Adrenal gland (tissue), 12 donors: ENCODE results near the gene RER1. TPM values are rescaled to one million over a fixed set of nuclear protein-coding genes. Genes with fewer than 3 reads are reported as not detected.

Source experiments
- DNase-seq, 7 donors: peaks; one replicate each; pipeline ENCODE4 v3.0.0-alpha.2; 2019 to 2020
- H3K27ac ChIP-seq, 5 donors: fragments of 200-600 bp; sonication (generic) in 4 of 5; 1 replicate in 3 of 5; 2 replicates in 2 of 5; pipeline versions ENCODE4 v1.5.1 to v1.8.0; 2016 to 2020; ENCODE audit warnings: mild to moderate bottlenecking in 1 of 5
- H3K27me3 ChIP-seq: fragments of 200-600 bp; 2 replicates; pipeline ENCODE4 v1.8.0; 2021
- H3K36me3 ChIP-seq, 2 donors: fragments of 200-600 bp; replicated peaks in 1 of 2; 1 replicate in 1 of 2; 2 replicates in 1 of 2; pipeline versions ENCODE4 v1.5.1 to v1.8.0; 2018 to 2022
- H3K4me1 ChIP-seq, 2 donors: fragments of 200-600 bp; replicated peaks in 1 of 2; 1 replicate in 1 of 2; 2 replicates in 1 of 2; pipeline versions ENCODE4 v1.5.1 to v1.8.0; 2018 to 2021
- H3K4me3 ChIP-seq, 4 donors: fragments of 200-600 bp; sonication (generic) in 3 of 4; one replicate each; pipeline ENCODE4 v1.5.1; 2016 to 2018
- H3K9me3 ChIP-seq, 3 donors: fragments of 200-600 bp; sonication (generic) in 1 of 3; replicated peaks in 1 of 3; 1 replicate in 2 of 3; 2 replicates in 1 of 3; pipeline versions ENCODE4 v1.5.1 to v1.8.0; 2016 to 2021
- CTCF ChIP-seq, 6 experiments: fragments of 450-650 bp in 4 of 6; fragments of 200-600 bp in 2 of 6; sonication (generic) in 1 of 6; IDR thresholded peaks; 1 replicate in 5 of 6; 2 replicates in 1 of 6; pipeline versions ENCODE4 v1.5.1 to v1.8.0; 2016 to 2021; ENCODE audit warnings: antibody characterized with exemption in 6 of 6, mild to moderate bottlenecking in 2 of 6, moderate library complexity in 1 of 6
- POLR2A ChIP-seq, 2 donors: fragments of 450-650 bp; IDR thresholded peaks; one replicate each; pipeline ENCODE4 v1.6.1; 2017; ENCODE audit warnings: antibody characterized with exemption in 2 of 2, mild to moderate bottlenecking in 2 of 2, moderate library complexity in 1 of 2
- WGBS, 4 donors: extraction: QIAGEN DNeasy Blood & Tissue Kit in 2 of 4; methylation state at CpG; one replicate each; pipeline versions ENCODE4 v1.1.5 to v1.1.7; 2013 to 2017; 5-methylcytosine and 5-hydroxymethylcytosine counted together
- intact Hi-C, 2 donors: fragments of 100-400 bp; cut with DNase I; formaldehyde crosslinking; loops; one replicate each; pipeline versions ENCODE4 v1.14.1 to v1.15.0; 2022 to 2023
- polyA plus RNA-seq, 3 donors: library from polyadenylated mRNA; stranded (reverse); fragments of 200-250 nt in 2 of 3; fragments of 350-450 nt in 1 of 3; fragmentation: Illumina TruSeq in 1 of 3; extraction: RNeasy Lipid Tissue Mini Kit (QIAGEN cat#74804) in 1 of 3; gene quantifications; one replicate each; pipeline ENCODE4 v1.2.3, GENCODE V29; 2013 to 2014
- total RNA-seq, 9 donors: library from RNA; depleted of rRNA in 4 of 9; stranded (reverse); fragments of >200 nt in 4 of 9; fragments of 120-200 nt in 1 of 9; fragmentation: NEBNext Ultra II Directional in 1 of 9; extraction: Animal tissue kit (Norgen Biotek cat#: 25700) in 1 of 9; gene quantifications; one replicate each; pipeline versions ENCODE4 v1.1.0 to v1.2.4, GENCODE V29; 2013 to 2023
- donor health status: healthy with polysubstance abuse.
- donor health status: Bipolar disorder and iron deficiency.
- donor health status: DM: yes; HTN: yes; CAD: no.
- donor health status: DM: no; HTN: no; CAD: no.
- donor health status: DM: no; HTN: no; CAD: no.
- donor health status: DM: yes; HTN: yes; CAD: no.

Gene RER1
- total and polyA plus RNA-seq, 12 donors: 106 to 345 (median 167) TPM

- H3K9me3 ChIP-seq: no peaks in the 10 kb centered on the region
- intact Hi-C loops: no loop called here
- no peak for TF ChIP-seq CTCF (IDR thresholded peaks at IDR 0.05)
- TF ChIP-seq POLR2A (IDR thresholded peaks at IDR 0.05): no peak
- no peaks in the 10 kb centered on the region for H3K36me3 ChIP-seq
- peak in 1 of 7 donors; percentile 37 for DNase-seq
- no peaks in the 10 kb centered on the region for H3K4me1 ChIP-seq
- no peak overlapping the region for H3K4me3 ChIP-seq
- H3K27ac ChIP-seq: no peak overlapping the region
- WGBS, 4 donors: 49 to 78% (median 55%) methylated on average over 8 to 21 of the region's 21 CpGs
- peaks cover 21% of the 10 kb centered on the region for H3K27me3 ChIP-seq
Measured at GRCh38 chr1:2452201-2452931, 60.7 kb downstream of the RER1 start.

GRCh38 chr1:2452932-2453315, 61.3 kb downstream of the RER1 start:
- WGBS, 4 donors: 71 to 75% (median 71%) methylated on average over 7 to 19 of the region's 19 CpGs
- Histone ChIP-seq H3K27ac (no peak overlapping the region), H3K4me3 (no peak overlapping the region), H3K36me3 (no peaks in the 10 kb centered on the region), H3K4me1 (no peaks in the 10 kb centered on the region), H3K27me3 (peaks cover 21% of the 10 kb centered on the region), H3K9me3 (no peaks in the 10 kb centered on the region)
- DNase-seq: no peak
- intact Hi-C loops: no loop called here
- TF ChIP-seq CTCF (IDR thresholded peaks at IDR 0.05): no peak
- no peak for TF ChIP-seq POLR2A (IDR thresholded peaks at IDR 0.05)

GRCh38 chr1:2454227-2454626, 62.6 kb downstream of the RER1 start:
- Histone ChIP-seq H3K4me3 (no peak overlapping the region), H3K27ac (no peak overlapping the region), H3K36me3 (no peaks in the 10 kb centered on the region), H3K9me3 (no peaks in the 10 kb centered on the region), H3K27me3 (peaks cover 21% of the 10 kb centered on the region), H3K4me1 (no peaks in the 10 kb centered on the region)
- 60 to 82% (median 78%) methylated on average over 2 to 10 of the region's 10 CpGs for WGBS, 4 donors
- no peak for DNase-seq
- intact Hi-C loops: no loop called here
- no peak for TF ChIP-seq POLR2A (IDR thresholded peaks at IDR 0.05)
- TF ChIP-seq CTCF (IDR thresholded peaks at IDR 0.05): no peak

Other genes with a start within 250 kb of the RER1 start
- gene FAAP20, start 197.1 kb upstream of the RER1 start, total RNA-seq: 100 to 1,000 TPM in 1 of 9 donors, 10 to 100 TPM in 8; 26.4 to 106 (median 49.3) TPM
- gene FAAP20, start 197.1 kb upstream of the RER1 start, polyA plus RNA-seq: 100 to 1,000 TPM in 2 of 3 donors, 1 to 10 TPM in 1; 2.7 to 185 (median 160) TPM
- gene SKI, start 163.5 kb upstream of the RER1 start, total RNA-seq: 10 to 100 TPM in 8 of 9 donors, 1 to 10 TPM in 1; 4.8 to 53.6 (median 41.5) TPM
- 10 to 100 TPM in 2 of 3 donors, 1 to 10 TPM in 1; 9.4 to 21.2 (median 10.8) TPM for gene SKI, start 163.5 kb upstream of the RER1 start, polyA plus RNA-seq
- gene MORN1, start 287 bp upstream of the RER1 start, total RNA-seq: 10 to 100 TPM in 3 of 9 donors, 1 to 10 TPM in 6; 5.6 to 14.1 (median 8.9) TPM
- gene MORN1, start 287 bp upstream of the RER1 start, polyA plus RNA-seq: 10 to 100 TPM in 1 of 3 donors, 1 to 10 TPM in 2; 1.8 to 12.1 (median 5.9) TPM
- 10 to 100 TPM; 32.4 to 81.5 (median 45.6) TPM for gene PEX10, start 20.7 kb downstream of the RER1 start, total RNA-seq
- 10 to 100 TPM; 25.3 to 53.8 (median 43.8) TPM for gene PEX10, start 20.7 kb downstream of the RER1 start, polyA plus RNA-seq
- 1 to 10 TPM in 5 of 9 donors, under 1 TPM in 3, not detected in 1; 0.22 to 6.1 (median 1.7) TPM for gene PLCH2, start 84.4 kb downstream of the RER1 start, total RNA-seq
- gene PLCH2, start 84.4 kb downstream of the RER1 start, polyA plus RNA-seq: 10 to 100 TPM in 2 of 3 donors, 1 to 10 TPM in 1; 2.4 to 66.3 (median 11.4) TPM
- 10 to 100 TPM; 14.2 to 50.2 (median 30.6) TPM for gene PANK4, start 134.8 kb downstream of the RER1 start, total RNA-seq
- gene PANK4, start 134.8 kb downstream of the RER1 start, polyA plus RNA-seq: 10 to 100 TPM; 13.8 to 44.1 (median 26.2) TPM
- under 1 TPM in 1 of 9 donors, not detected in 8; 0.28 TPM for gene HES5, start 138.4 kb downstream of the RER1 start, total RNA-seq
- not detected for gene HES5, start 138.4 kb downstream of the RER1 start, polyA plus RNA-seq
- 100 to 1,000 TPM in 6 of 9 donors, 10 to 100 TPM in 2, 1 to 10 TPM in 1; 7.0 to 127 (median 115) TPM for gene TNFRSF14, start 164.5 kb downstream of the RER1 start, total RNA-seq
- gene TNFRSF14, start 164.5 kb downstream of the RER1 start, polyA plus RNA-seq: 100 to 1,000 TPM in 2 of 3 donors, 10 to 100 TPM in 1; 11.6 to 554 (median 238) TPM
- gene PRXL2B, start 194.9 kb downstream of the RER1 start, total RNA-seq: 10 to 100 TPM; 16.9 to 64.0 (median 32.1) TPM
- gene PRXL2B, start 194.9 kb downstream of the RER1 start, polyA plus RNA-seq: 10 to 100 TPM; 19.8 to 39.7 (median 25.8) TPM
- 1 to 10 TPM in 8 of 9 donors, under 1 TPM in 1; 0.30 to 4.2 (median 1.6) TPM for gene MMEL1, start 241.2 kb downstream of the RER1 start, total RNA-seq
- gene MMEL1, start 241.2 kb downstream of the RER1 start, polyA plus RNA-seq: 1 to 10 TPM; 2.9 to 8.2 (median 7.4) TPM